GM21526 (cell line): ENCODE results near the gene PPP1R12A.

Experiments
- ATAC-seq: cut with Tn5 transposase; IDR thresholded peaks from one replicate; pipeline ENCODE4 v1.9.1; 2021; ENCODE audit warnings: moderate library complexity; ENCODE audit not compliant: unreplicated experiment, low FRiP score

Gene PPP1R12A

GRCh38 chr12:79775355-79776027 lies 159.4 kb downstream of the PPP1R12A start:
- ATAC-seq, result no peak

- no peak for ATAC-seq
These were observed 161.0 kb downstream of the PPP1R12A start for GRCh38 chr12:79773896-79774295.

GRCh38 chr12:79769860-79770485 lies 164.9 kb downstream of the PPP1R12A start:
- ATAC-seq, result no peak

GRCh38 chr12:79769189-79769859 lies 165.6 kb downstream of the PPP1R12A start:
- ATAC-seq, result no peak

GRCh38 chr12:79766705-79767464 lies 168.0 kb downstream of the PPP1R12A start:
- no peak for ATAC-seq

GRCh38 chr12:79765157-79765556 lies 169.7 kb downstream of the PPP1R12A start:
- ATAC-seq, result no peak

- no peak for ATAC-seq
These were observed 170.3 kb downstream of the PPP1R12A start for GRCh38 chr12:79764641-79765040.

- no peak for ATAC-seq
These were observed 171.0 kb downstream of the PPP1R12A start for GRCh38 chr12:79763766-79764452.

GRCh38 chr12:79761341-79761740 lies 173.6 kb downstream of the PPP1R12A start:
- ATAC-seq, result no peak

- no peak for ATAC-seq
These were observed 187.6 kb downstream of the PPP1R12A start for GRCh38 chr12:79747274-79747673.

GRCh38 chr12:79737875-79738718 lies 196.8 kb downstream of the PPP1R12A start:
- peak; percentile 82 for ATAC-seq

GRCh38 chr12:79732638-79733037 lies 202.3 kb downstream of the PPP1R12A start:
- ATAC-seq, result no peak

GRCh38 chr12:79725987-79726386 lies 208.9 kb downstream of the PPP1R12A start:
- ATAC-seq, result no peak
